GM23338 (cell line): Measurements from ENCODE around the gene KPNA2.

Experiments
- EZH2phosphoT487 ChIP-seq: fragments of 200-600 bp; sonication (generic); IDR thresholded peaks from one replicate; pipeline ENCODE4 v1.8.1; 2018; ENCODE audit warnings: antibody characterized with exemption; ENCODE audit not compliant: unreplicated experiment
- TF ChIP-seq, protein P1 (sequence below), 2 experiments: fragments of 200-600 bp in 1 of 2; sonication (generic) in 1 of 2; conservative IDR thresholded peaks; 2 replicates each; pipeline versions ENCODE4 v1.5.1 to v1.6.1; 2016 to 2017; ENCODE audit warnings: antibody characterized with exemption in 2 of 2, low read depth in 2 of 2, mild to moderate bottlenecking in 2 of 2, moderate library complexity in 1 of 2

DNA sequence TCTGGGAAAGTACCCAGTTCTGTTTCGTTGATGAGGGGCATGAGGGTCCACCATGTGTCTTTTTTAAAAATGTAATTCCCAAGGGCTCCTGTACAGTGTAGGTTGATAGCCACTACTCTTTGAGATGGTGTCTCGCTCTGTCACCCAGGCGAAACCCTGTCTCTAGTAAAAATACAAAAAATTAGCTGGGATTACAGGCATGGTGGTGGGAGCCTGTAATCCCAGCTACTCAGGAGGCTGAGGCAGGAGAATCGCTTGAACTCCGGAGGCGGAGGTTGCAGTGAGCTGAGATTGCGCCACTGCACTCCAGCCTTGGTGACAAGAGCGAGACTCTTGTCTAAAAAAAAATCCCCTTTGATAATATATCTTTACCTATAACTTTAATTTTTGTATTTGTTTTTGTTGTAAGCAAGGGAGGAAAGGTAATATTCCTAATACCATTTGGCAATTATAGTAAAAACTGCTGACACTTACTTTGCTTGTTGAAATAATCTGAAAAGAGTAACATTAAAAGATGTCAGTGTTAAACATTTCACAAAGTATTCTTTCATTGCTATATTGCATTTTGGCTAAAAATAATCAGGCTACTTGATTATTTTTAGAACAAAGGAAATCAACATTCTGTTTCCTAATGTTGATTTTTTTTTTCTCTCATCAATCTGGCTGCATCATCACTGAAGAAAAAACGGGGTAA is 11.8 kb downstream of the KPNA2 start:
- no peak for TF ChIP-seq EZH2phosphoT487
- TF ChIP-seq, protein P1, sequence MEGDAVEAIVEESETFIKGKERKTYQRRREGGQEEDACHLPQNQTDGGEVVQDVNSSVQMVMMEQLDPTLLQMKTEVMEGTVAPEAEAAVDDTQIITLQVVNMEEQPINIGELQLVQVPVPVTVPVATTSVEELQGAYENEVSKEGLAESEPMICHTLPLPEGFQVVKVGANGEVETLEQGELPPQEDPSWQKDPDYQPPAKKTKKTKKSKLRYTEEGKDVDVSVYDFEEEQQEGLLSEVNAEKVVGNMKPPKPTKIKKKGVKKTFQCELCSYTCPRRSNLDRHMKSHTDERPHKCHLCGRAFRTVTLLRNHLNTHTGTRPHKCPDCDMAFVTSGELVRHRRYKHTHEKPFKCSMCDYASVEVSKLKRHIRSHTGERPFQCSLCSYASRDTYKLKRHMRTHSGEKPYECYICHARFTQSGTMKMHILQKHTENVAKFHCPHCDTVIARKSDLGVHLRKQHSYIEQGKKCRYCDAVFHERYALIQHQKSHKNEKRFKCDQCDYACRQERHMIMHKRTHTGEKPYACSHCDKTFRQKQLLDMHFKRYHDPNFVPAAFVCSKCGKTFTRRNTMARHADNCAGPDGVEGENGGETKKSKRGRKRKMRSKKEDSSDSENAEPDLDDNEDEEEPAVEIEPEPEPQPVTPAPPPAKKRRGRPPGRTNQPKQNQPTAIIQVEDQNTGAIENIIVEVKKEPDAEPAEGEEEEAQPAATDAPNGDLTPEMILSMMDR (conservative IDR thresholded peaks at IDR 0.05; ENCODE audit: low read depth in 2 of 2), result no peak
